Type B pancreatic cell (in vitro differentiated cells): ENCODE results near the gene RNF225. TPM values are rescaled to one million over a fixed set of nuclear protein-coding genes. Genes with fewer than 3 reads are reported as not detected.

ENCODE experiments used
- DNase-seq: peaks from one replicate; pipeline ENCODE4 v3.0.0; 2021; ENCODE audit warnings: mixed read lengths; ENCODE audit not compliant: unreplicated experiment; ENCODE audit errors: extremely low spot score
- H3K27ac Mint-ChIP-seq: 2 replicates; pipeline ENCODE4 v1.8.0; 2021; ENCODE audit warnings: mild to moderate bottlenecking, mixed read lengths
- H3K27me3 Mint-ChIP-seq: 2 replicates; pipeline ENCODE4 v1.8.0; 2021; ENCODE audit warnings: mixed read lengths
- H3K36me3 Mint-ChIP-seq: 2 replicates; pipeline ENCODE4 v1.8.0; 2021; ENCODE audit warnings: mixed read lengths
- H3K4me1 Mint-ChIP-seq: one replicate; pipeline ENCODE4 v1.8.0; 2021; ENCODE audit warnings: mixed read lengths; ENCODE audit not compliant: unreplicated experiment
- H3K4me3 Mint-ChIP-seq: 2 replicates; pipeline ENCODE4 v1.8.0; 2021; ENCODE audit warnings: mild to moderate bottlenecking, mixed read lengths
- H3K9me3 Mint-ChIP-seq: 2 replicates; pipeline ENCODE4 v1.8.0; 2021; ENCODE audit warnings: mixed read lengths
- CTCF ChIP-seq: fragments of 200-600 bp; sonication (generic); conservative IDR thresholded peaks from 2 replicates; pipeline ENCODE4 v1.5.0; 2021; ENCODE audit warnings: antibody characterized with exemption, mild to moderate bottlenecking
- total RNA-seq: library from RNA; stranded (reverse); gene quantifications from 2 replicates; pipeline ENCODE4 v1.2.1, GENCODE V29; 2021; ENCODE audit warnings: low replicate concordance

The RNF225 gene
- total RNA-seq, 1 donor from 2014 or later: 1.0 TPM

DNA sequence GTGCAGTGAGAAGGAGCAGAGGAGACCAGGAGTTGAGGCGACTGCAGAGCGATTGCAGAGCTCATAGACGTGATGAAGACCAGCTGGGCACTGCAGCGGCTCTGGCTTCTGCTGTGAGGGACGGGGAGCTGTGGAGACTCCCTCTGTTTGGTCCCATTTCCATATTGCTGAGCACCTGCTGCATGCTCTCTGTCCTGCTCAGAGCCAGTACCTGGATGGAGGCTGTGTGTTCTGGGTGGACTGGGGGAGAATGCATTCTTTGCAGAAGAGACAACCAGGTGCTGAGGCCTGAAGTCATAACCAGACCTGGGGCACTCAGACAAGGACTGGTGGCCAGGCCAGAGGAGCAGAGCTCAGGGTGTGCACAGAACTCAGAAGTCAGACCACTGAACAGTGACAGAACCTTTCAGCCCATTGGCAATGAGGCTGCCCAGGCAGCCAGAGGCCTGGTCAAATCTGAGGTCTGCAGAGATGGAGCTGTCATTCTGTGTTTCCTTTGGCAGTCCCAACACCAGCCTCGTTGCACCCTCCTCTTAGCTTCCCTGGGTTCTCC is 40.9 kb upstream of the RNF225 start:
- H3K36me3 Mint-ChIP-seq: no peaks in the 10 kb centered on the region
- no peak for TF ChIP-seq CTCF
- H3K27me3 Mint-ChIP-seq: no peaks in the 10 kb centered on the region
- no peaks in the 10 kb centered on the region for H3K9me3 Mint-ChIP-seq
- no peak overlapping the region for H3K4me3 Mint-ChIP-seq
- H3K27ac Mint-ChIP-seq: no peak overlapping the region
- no peaks in the 10 kb centered on the region for H3K4me1 Mint-ChIP-seq
- DNase-seq: no peak

- Mint-ChIP-seq H3K4me1 (no peaks in the 10 kb centered on the region), H3K27ac (no peak overlapping the region), H3K9me3 (no peaks in the 10 kb centered on the region), H3K36me3 (no peaks in the 10 kb centered on the region), H3K27me3 (no peaks in the 10 kb centered on the region), H3K4me3 (no peak overlapping the region)
- no peak for DNase-seq
- no peak for TF ChIP-seq CTCF
Measured at GRCh38 chr19:58355215-58355796, 40.1 kb upstream of the RNF225 start.

GRCh38 chr19:58355908-58356765 is 39.3 kb upstream of the RNF225 start:
- Mint-ChIP-seq H3K4me3 (no peak overlapping the region), H3K9me3 (no peaks in the 10 kb centered on the region), H3K27me3 (no peaks in the 10 kb centered on the region), H3K36me3 (no peaks in the 10 kb centered on the region), H3K27ac (no peak overlapping the region), H3K4me1 (no peaks in the 10 kb centered on the region)
- no peak for DNase-seq
- TF ChIP-seq CTCF: no peak

GRCh38 chr19:58356766-58357480 is 38.5 kb upstream of the RNF225 start:
- no peak overlapping the region for H3K4me3 Mint-ChIP-seq
- peaks cover 6% of the 10 kb centered on the region for H3K4me1 Mint-ChIP-seq
- no peaks in the 10 kb centered on the region for H3K36me3 Mint-ChIP-seq
- H3K9me3 Mint-ChIP-seq: no peaks in the 10 kb centered on the region
- no peaks in the 10 kb centered on the region for H3K27me3 Mint-ChIP-seq
- TF ChIP-seq CTCF: no peak
- DNase-seq: no peak
- no peak overlapping the region for H3K27ac Mint-ChIP-seq

DNA sequence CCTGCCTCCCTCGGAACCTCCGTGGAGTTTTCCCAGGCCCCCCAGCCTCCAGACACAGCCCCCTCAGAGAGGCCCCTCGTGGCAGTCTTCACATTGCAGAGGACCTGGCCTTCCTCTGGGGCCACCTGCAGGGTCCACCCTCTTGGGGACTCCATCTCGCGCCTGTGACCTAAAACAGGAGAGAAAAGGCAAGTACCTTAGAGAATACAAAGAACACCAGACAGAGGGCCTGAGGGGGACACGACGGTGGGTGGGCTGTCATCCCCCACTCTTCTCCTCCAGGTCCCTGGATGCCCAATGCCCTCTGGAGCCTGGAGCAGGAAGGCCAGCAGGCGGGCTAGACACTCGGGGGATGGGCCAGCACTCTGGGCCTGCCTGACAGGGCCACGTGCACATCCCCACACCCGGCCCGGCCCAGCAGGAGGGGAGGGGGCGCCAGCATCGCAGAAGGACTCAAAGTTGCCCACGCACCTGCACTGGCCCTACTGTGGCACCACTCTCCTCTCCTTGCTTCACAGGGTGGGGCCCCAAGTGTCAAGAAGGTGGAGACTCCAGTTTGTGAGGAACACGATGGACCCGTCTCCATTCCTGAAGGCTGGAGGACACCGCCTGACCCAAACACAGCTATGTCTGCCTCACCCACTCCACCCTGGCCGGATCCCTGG is 37.8 kb upstream of the RNF225 start:
- H3K9me3 Mint-ChIP-seq: no peaks in the 10 kb centered on the region
- TF ChIP-seq CTCF: no peak
- no peak overlapping the region for H3K27ac Mint-ChIP-seq
- no peaks in the 10 kb centered on the region for H3K27me3 Mint-ChIP-seq
- peaks cover 7% of the 10 kb centered on the region for H3K4me1 Mint-ChIP-seq
- DNase-seq: no peak
- no peak overlapping the region for H3K4me3 Mint-ChIP-seq
- H3K36me3 Mint-ChIP-seq: no peaks in the 10 kb centered on the region
